DLD1 (cell line): ENCODE measurements around the gene RETREG2.

ENCODE experiments used
- in situ Hi-C: cut with HindIII; loops from 2 replicates; pipeline ENCODE4 v1.10.0; 2017; ENCODE audit warnings: low sequenced_read_pairs

The RETREG2 gene

GRCh38 chr2:219177552-219178376, at the start of gene RETREG2:
TSS of gene RETREG2 (plus strand) at chr2:219178275. CDS start at chr2:219178353, 78 bp downstream.
- in situ Hi-C loops = no loop called here

- in situ Hi-C loops = no loop called here
Measured at GRCh38 chr2:219128396-219128795, 49.7 kb upstream of the RETREG2 start.

- in situ Hi-C loops = no loop called here
Measured at GRCh38 chr2:219129589-219129988, 48.5 kb upstream of the RETREG2 start.

- in situ Hi-C loops = no loop called here
Measured at GRCh38 chr2:219131327-219131726, 46.7 kb upstream of the RETREG2 start.

GRCh38 chr2:219131744-219132143, 46.3 kb upstream of the RETREG2 start:
- in situ Hi-C loops = no loop called here

GRCh38 chr2:219133976-219134375, 44.1 kb upstream of the RETREG2 start:
- in situ Hi-C loops = no loop called here

- in situ Hi-C loops = no loop called here
Measured at GRCh38 chr2:219140722-219141121, 37.4 kb upstream of the RETREG2 start.

- in situ Hi-C loops = no loop called here
Measured at GRCh38 chr2:219142329-219142728, 35.7 kb upstream of the RETREG2 start.

GRCh38 chr2:219149667-219150066, 28.4 kb upstream of the RETREG2 start:
- in situ Hi-C loops = no loop called here

- in situ Hi-C loops = no loop called here
Measured at GRCh38 chr2:219155054-219155644, 22.9 kb upstream of the RETREG2 start.

- in situ Hi-C loops = no loop called here
Measured at GRCh38 chr2:219157396-219157795, 20.7 kb upstream of the RETREG2 start.

- in situ Hi-C loops = no loop called here
Measured at GRCh38 chr2:219158025-219158424, 20.1 kb upstream of the RETREG2 start.

GRCh38 chr2:219158586-219158985, 19.5 kb upstream of the RETREG2 start:
- in situ Hi-C loops = no loop called here

- in situ Hi-C loops = no loop called here
Measured at GRCh38 chr2:219159771-219160185, 18.3 kb upstream of the RETREG2 start.

- in situ Hi-C loops = no loop called here
Measured at GRCh38 chr2:219160186-219161017, 17.7 kb upstream of the RETREG2 start, which contains the start of gene NHEJ1. TSS of gene NHEJ1 (minus strand) at chr2:219160815. CDS start at chr2:219158362, 2,453 bp downstream.

GRCh38 chr2:219161097-219161496, 17.0 kb upstream of the RETREG2 start:
- in situ Hi-C loops = no loop called here

GRCh38 chr2:219163156-219163555, 14.9 kb upstream of the RETREG2 start:
- in situ Hi-C loops = no loop called here

- in situ Hi-C loops = no loop called here
Measured at GRCh38 chr2:219165058-219165911, 12.8 kb upstream of the RETREG2 start.

- in situ Hi-C loops = no loop called here
Measured at GRCh38 chr2:219167997-219168396, 10.1 kb upstream of the RETREG2 start.

- in situ Hi-C loops = no loop called here
Measured at GRCh38 chr2:219168526-219168925, 9.5 kb upstream of the RETREG2 start.
